CD4-positive, alpha-beta T cell treated with Interleukin-4 for 1 hour (primary cell): ENCODE results near the gene C5orf34.
A peak's percentile ranks its signal among the peaks of the same experiment; 100 is the strongest.
"Not testable (repeated sequence)": the region's sequence is repeated elsewhere in the genome, so short reads cannot be mapped to it uniquely, and the experiment has no call there.

ENCODE experiments used
- DNase-seq, 2 donors: peaks; one replicate each; pipeline ENCODE4 v3.0.0-alpha.2; 2020 to 2022

Gene C5orf34, protein sequence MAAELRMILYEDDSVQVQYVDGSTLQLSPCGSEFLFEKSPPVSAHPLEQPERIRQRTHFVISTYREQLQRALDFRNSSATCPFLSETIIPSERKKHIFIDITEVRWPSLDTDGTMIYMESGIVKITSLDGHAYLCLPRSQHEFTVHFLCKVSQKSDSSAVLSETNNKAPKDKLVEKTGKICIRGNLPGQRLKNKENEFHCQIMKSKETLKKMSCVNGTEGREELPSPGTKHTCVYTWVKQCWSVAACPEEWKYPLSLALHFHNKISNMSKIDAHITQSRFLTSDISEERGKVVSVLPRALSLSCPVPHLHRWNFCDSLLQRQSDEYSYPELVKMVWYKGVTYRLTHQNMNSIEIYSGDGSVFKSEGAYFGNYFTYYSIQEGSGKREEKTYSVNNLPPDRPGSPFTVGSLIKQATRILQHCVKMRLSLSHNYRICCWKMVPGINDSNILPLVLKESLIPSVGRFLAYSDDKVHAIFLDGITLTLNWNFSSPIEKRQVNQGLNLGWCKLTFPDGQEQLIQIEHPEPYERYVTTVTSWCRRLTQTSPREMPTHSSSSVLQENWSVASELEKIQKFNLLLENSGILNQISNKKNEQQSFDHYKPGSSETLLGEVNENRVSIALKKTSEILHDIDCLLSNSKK

DNA sequence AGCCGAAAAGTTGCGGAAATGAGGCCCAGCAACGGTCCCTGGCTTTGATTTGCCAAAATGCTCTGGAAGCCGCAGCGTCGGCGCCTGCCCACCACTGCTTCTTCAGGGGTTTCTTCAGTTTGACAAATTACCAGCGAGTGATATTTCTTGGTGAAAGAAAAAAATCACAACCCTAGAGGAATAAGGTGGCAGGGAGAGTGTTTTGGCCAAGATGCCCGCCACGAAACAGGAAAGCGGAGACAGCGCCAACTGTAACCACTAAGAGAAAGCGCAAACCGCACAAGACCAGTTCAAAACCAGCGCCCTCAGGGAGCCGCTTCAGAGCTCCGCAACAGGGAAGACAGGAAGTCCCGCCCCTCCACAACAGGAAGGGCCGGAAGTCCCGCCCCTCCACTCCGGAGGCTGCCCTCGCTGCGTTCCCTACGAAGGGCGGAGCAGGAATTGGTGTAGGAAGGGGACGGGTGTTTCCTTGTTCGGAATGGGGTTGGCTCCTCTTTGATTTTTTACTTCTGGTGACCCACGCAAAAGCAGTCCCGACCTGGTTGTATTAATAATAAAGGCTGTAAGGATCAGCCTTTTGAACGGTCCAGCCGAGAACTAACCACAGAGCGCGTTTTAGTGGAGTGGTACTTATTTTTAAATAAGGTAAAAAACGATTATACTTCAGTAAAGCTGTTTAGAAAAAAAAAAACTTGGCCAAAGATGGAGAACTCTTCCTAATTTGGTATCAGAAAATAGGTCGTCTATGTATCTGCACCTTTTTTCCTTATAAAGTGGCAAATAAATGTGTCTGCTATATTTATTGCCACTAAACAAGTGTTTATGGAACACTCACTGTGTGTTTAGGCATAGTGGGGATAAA is at the start of gene C5orf34:
TSS of gene C5orf34 (minus strand) at position 333 of the 862 bp plus-strand sequence. CDS start 5,809 bp downstream, outside the sequence.
- peak; percentile 93 for DNase-seq

DNA sequence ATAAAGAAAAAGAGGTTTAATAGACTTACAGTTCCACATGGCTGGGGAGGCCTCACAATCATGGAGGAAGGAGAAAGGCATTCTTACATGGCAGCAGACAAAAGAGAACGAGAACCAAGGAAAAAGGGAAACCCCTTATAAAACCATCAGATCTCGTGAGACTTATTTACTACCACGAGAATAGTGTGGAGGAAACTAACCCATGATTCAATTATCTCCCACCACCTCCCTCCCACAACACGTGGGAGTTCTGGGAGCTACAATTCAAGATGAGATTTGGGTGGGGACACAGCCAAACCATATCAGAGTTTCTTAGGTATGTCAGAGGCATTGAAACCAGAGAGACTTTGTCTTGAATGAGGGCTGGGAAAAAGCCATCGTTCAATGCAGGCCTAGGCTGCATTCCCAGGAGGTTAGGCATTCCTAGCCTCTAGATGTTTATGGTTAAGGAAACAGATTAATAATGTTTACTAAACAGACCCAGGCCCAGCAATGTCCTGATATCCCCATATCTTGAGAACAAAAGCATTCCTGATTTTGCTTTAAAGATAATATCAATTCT is 49.4 kb upstream of the C5orf34 start:
- no peak for DNase-seq

- DNase-seq: no peak
Observed at GRCh38 chr5:43563321-43563720, 48.4 kb upstream of the C5orf34 start.

DNA sequence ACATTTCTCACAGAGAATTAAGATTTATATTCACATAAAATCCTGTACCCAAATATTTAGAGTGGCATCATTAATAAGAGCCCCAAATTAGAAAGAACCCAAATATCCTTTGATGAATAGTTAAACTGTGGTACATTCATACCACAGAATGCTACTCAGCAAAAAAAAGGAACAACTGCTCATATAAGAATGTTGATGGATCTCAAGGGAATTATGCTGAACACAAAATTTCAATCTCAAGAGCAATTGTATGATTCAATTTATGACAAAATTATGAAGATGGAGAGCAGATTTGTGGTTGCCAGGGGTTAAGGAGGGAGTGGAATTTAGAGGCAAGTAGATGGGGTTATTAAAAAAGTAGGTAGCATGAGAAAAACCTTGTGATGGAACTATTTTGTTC is 46.4 kb upstream of the C5orf34 start:
- no peak for DNase-seq

DNA sequence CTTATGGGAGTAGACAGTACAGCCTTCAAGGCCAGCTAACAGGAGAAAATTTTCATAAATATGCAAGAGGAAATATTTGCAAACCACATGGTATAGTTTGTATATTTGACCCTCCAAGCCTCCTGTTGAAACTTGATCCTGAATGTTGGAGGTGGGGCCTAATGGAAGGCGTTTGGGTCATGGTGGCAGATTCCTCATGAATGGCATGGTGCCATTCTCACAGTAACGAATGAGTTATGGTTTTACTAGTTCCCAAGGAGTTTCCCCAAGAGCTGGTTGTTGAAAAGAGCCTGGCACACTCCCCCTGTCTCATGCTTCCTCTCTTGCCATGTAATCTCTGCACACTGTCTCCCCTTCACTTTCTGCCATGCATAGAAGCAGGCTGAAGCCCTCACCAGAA is 45.2 kb upstream of the C5orf34 start:
- no peak for DNase-seq

GRCh38 chr5:43556857-43557542 is 42.1 kb upstream of the C5orf34 start, which contains the start of gene PAIP1:
TSS of gene PAIP1 (minus strand) at chr5:43557077. CDS start at chr5:43556846, 231 bp downstream.
- DNase-seq: peak; percentile 84 to 87

- DNase-seq: not testable (repeated sequence)
Observed at GRCh38 chr5:43556607-43556856, 41.6 kb upstream of the C5orf34 start.

GRCh38 chr5:43555895-43556606 is 41.1 kb upstream of the C5orf34 start:
- peak; percentile 28 to 55 for DNase-seq

- no peak for DNase-seq
Observed at GRCh38 chr5:43554497-43554896, 39.5 kb upstream of the C5orf34 start.

GRCh38 chr5:43553381-43553780 is 38.4 kb upstream of the C5orf34 start:
- no peak for DNase-seq

DNA sequence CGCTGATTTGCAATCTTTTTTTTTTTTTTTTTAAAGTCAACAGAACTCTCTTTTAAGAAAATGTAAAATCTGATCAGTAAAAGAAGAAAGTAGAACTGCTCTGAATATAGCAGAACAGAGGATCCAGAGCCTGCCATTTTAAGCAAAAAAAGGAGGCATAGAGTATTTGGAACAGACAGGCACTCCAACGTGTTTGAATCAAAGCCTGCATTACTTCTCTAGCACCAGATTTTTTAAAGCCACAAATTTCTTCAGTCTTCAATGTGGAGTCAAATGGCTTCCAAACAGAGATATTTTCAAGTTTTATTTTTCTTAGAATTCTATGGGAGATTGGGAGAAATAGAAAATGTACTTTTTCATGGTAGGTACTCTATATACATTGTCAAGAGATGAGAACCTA is 36.8 kb upstream of the C5orf34 start:
- no peak for DNase-seq

DNA sequence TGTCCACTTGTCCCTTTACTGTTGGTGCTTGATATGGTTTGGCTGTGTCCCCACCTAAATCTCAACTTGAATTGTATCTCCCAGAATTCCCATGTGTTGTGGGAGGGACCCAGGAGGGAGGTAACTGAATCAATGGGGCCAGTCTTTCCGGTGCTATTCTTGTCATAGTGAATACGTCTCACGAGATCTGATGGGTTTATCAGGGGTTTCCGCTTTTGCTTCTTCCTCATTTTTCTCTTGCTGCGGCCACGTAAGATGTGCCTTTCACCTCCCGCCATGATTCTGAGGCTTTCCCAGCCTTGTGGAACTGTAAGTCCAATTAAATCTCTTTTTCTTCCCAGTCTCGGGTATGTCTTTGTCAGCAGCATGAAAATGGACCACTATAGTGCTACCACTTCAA is 34.3 kb upstream of the C5orf34 start:
- not testable (repeated sequence) for DNase-seq

- no peak for DNase-seq
Observed at GRCh38 chr5:43548358-43548757, 33.4 kb upstream of the C5orf34 start.

GRCh38 chr5:43547532-43547931 is 32.6 kb upstream of the C5orf34 start:
- no peak for DNase-seq

DNA sequence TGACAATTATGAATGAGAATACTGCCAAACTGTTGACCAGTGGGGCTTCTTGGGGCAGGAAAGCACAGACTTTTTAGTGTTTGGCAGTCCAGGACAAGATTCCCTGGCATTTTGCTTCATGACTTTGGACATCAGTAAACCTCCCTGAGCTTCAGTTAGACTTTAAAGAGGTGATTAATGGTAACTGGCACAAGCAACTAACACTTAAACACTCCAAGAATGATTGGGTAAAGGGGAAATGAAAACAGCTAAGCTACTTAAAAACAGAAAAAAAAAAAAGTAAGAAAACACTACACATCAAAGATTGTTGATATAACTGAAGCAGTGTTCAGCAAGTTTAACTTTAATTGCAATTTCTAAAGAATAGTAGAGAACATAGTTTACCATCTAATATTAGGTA is 28.5 kb upstream of the C5orf34 start:
- no peak for DNase-seq

DNA sequence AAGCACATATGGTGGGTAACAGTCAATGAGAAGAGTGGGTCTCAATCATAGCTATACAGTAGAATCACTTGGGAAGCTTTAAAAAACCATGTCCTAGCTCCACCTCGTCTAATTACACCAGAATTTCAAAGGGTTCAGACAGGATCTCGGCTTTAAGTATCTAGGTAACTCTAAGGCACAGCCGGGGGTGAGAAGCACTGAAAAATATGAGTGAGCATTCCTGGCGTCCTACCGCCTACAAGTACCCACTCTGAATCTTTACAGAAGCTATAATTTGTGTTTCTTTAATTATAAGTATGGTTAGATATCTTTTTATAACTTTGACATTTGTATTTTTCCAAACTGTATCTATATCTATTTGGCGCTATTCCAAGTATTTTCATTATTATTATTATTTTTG is 25.8 kb upstream of the C5orf34 start:
- DNase-seq: no peak

GRCh38 chr5:43536972-43537371 is 22.0 kb upstream of the C5orf34 start:
- DNase-seq: no peak

DNA sequence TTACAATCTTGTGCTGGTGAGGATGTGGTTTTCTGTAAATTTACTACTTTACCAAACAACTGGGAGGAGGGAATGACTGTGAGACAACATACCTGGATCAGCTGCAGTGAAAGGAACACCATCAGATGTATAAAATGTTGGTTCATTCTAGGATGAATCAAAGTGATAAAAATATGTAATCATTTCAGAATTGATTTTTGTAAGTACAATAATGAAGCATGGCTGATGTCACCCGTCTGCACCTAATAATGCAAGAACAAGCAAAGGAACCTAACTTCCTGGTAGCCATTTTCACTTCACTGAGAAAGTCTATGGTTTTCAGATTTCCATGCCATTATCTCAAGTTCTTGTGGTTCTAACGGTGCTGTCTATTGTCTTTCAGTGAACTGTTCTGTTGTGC is 18.7 kb upstream of the C5orf34 start:
- no peak for DNase-seq

DNA sequence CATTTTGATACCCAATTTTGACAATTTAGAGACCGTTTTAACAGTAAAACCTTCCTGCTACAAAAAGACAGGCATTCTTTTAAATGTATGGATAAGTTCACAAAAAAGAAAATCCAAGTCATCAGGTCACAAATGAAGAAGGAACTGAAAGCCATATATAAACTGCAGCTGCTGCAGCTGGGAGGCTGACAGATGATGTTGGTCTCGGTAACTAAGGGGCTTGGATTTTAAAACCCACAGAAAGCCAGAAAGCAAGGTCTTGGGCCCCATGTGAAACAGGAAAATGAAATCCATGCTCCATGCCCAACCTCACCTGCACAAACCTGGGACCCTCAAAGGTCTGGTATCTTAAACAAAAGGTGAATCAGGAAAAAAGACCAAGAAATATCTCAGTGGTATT is 15.7 kb upstream of the C5orf34 start:
- DNase-seq: no peak

- DNase-seq: no peak
Observed at GRCh38 chr5:43523662-43524072, 8.7 kb upstream of the C5orf34 start.

DNA sequence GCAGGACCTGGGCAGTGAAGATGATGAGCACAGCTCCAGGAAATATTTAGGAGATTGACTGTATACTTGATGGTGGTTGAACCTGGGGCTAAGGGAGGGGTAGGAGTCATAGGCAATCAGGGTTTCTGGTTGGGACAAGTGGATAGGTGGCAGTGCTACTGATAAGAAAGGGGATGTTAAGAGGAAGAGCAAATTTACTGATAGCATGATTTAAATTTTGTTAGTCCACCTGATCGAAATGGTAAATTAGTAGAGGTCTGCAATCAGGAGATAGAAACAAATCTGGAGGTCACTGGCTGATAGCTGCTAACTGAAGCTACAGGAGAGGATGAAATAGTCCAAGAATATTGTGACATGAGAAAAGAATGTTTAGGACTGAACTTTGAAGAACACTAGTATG is 5.7 kb upstream of the C5orf34 start:
- no peak for DNase-seq

DNA sequence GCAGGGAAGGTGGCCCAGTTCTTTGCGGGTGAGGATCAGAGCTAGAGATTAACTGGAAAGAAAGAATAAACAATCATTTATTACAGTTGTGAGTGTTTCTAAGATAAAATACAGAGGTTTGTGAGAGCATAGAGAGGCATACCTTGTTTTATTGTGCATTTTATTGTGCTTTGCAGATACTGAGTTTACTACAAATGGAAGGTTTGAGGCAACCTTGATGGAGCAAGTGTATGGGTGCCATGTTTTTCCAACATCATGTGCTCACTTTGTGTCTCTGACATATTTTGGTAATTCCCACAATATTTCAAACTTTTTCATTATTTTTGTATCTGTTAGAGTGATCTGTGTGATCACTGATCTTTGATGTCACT is 715 bp upstream of the C5orf34 start:
- DNase-seq: no peak
